Muscle of arm (tissue), 12 donors: ENCODE data around the gene HOXB7. TPM values are rescaled to one million over a fixed set of nuclear protein-coding genes. Genes with fewer than 3 reads are reported as not detected.

Source experiments
- DNase-seq: peaks from one replicate; pipeline ENCODE4 v3.0.0-alpha.2; 2013
- polyA plus RNA-seq, 12 donors: library from polyadenylated mRNA; unstranded; fragments of 120-200 nt; gene quantifications; one replicate each; pipeline ENCODE4 v1.2.1, GENCODE V29; 2013; ENCODE audit not compliant: insufficient read length in 12 of 12

HOXB7 gene
- polyA plus RNA-seq, 12 donors, result 1.5 to 12.5 (median 2.2) TPM; not detected in 1

- no peak for DNase-seq
Observed at GRCh38 chr17:48624544-48625494, 14.0 kb upstream of the HOXB7 start.

DNA sequence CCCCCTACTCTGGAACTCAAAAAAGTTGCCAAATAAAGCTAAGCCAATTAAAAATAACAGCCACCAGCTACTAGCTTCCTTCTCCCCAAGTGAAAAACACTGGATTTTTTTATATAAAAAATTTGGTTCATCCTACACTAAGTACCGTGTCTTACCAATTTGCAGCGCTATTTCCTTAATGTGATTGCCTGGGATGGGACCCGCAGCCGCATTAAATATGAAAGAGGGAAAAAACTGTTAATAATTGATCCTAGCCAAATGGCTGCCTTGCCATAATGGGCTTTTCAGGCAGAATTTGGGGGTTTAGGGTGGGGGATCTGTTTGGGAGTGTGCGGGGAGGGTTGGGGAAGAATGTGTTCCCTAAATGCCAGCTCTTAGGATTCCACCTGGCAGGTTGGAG is 13.3 kb upstream of the HOXB7 start:
- no peak for DNase-seq

DNA sequence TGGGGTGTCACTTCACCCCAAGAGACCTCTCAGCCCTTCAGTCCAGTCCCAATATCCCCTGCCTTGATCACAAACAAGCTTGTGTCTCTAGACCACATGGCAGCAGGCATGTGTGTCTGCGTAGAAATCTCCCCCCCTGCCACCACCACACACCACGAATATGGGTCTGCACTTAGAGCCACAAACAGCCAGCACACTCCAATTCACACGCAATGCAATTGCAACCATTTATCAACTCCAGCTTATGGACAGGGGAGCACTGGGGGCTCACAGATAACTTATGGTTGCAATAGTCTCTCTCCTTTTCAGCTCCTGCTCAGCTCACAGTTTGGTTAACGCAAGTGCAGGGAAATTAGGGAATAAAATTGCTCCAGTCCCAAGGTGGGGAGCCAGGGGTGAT is 12.8 kb upstream of the HOXB7 start:
- no peak for DNase-seq

DNA sequence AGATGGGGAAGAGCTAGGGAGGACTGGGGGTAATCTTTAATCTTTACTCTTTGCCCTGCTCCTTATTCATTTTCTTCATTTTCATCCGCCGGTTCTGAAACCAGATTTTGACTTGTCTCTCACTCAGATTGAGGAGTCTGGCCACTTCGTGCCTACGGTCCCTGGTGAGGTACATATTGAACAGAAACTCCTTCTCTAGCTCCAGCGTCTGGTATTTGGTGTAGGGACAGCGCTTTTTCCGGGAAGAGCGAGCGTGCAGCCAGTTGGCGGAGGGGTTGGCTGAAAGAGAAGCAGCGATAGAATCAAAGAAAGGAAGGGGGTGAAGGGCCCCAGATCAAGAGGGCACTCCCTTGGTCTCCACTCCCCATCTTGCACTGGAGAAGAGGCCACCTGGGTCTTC is 12.0 kb upstream of the HOXB7 start:
- DNase-seq, result no peak

- DNase-seq, result no peak
Observed at GRCh38 chr17:48621410-48622392, 10.9 kb upstream of the HOXB7 start.

DNA sequence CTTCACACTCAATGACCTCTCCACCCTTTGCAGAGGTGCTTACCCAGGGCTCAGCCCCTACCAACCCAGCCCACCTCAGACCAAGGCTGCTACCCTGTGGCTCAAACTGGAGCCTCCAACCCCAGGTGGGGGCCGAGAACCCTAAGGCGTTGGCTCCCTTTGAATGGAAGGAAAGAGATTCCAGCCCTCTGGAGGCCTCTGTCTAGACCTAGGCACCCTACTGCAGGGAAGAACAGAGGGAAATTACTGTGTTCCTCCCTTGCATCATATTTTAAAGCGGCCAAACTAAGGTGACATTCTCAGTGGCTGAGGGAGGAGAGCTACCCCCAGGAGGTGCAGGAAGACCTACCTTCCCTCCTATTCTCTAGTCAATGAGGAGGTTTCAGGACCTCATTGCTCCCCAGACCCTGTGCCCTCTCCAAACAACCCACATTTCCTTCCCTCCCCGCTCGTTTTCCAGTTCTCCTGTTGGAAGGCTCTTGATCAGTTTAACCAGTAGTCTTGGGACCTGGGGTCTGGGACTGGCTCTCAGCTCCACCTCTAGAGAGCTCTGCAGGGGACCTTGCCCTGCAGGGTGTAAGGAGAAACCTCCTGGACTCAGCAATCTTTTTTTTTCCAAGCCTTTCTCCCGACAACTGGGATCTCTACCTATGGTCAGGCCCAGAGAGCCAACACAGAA is 9.8 kb upstream of the HOXB7 start:
- DNase-seq, result no peak

- no peak for DNase-seq
Observed at GRCh38 chr17:48619826-48620449, 9.1 kb upstream of the HOXB7 start.

DNA sequence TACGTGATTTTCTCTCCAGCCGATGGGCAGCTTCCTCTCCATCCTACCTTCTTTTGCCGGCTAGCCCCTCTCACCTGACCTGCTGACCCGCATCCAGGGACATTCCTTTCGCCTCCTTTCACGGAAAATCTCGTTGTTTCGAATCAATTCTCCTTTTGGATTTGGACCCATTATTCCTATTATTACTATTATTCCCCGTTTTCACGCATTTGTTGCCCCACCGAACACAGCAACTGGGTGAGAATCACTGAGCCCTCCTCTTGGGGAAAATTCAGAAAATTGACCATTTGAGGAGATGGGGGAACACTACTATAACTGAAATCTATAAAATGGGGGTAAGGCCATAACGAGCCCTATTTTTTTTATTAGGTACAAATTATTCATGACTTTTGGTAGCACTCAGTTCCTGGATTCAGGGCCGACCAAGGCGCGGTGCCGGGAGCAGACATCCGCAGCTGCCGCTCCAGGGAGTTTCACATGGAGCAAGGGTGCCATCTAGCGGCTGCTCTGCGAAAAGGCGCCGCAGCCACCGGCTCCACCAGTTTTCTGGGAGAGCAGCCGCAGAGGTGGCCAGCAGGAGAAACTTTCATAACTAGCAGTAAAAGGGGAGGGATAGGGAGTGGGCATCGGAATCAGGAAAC is 7.6 kb upstream of the HOXB7 start:
- peak; percentile 88 for DNase-seq

- no peak for DNase-seq
Observed at GRCh38 chr17:48617471-48618255, 6.8 kb upstream of the HOXB7 start.

DNA sequence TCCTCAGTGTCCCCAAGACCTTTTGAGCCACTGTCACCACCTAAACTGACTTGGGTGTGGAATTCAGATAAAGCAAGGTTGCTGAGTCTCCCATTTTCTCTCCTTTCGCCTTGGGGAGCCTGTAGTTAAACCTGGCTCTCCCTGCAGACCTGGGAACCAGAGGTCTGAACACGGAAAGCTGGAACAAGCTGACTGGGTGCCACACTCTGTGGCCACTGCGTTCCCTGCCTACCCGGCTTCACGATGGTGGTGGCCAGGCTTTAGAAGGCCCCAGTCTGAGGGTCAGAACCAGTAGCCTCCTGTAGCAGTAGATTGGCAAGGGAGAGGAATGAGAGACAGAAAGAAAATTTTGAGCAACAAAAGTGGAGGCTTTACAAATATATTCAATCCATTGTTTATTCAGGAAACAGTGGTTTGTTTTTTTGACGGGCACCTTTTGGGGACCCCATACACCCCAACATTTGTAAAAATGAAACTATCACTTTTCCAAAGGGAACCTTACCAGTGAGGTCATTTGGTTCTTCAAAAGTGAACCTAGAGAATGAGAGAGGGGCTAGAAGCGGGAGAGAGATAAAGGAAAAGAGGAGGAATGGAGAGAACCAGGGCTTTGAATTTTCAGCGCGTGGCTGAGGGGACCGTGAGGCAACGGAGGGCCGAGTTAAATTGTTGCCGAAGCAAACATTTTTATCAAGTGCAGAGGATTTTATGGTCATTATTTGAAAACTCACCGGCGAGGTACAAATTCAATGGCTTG is 6.1 kb upstream of the HOXB7 start:
- DNase-seq, result no peak

DNA sequence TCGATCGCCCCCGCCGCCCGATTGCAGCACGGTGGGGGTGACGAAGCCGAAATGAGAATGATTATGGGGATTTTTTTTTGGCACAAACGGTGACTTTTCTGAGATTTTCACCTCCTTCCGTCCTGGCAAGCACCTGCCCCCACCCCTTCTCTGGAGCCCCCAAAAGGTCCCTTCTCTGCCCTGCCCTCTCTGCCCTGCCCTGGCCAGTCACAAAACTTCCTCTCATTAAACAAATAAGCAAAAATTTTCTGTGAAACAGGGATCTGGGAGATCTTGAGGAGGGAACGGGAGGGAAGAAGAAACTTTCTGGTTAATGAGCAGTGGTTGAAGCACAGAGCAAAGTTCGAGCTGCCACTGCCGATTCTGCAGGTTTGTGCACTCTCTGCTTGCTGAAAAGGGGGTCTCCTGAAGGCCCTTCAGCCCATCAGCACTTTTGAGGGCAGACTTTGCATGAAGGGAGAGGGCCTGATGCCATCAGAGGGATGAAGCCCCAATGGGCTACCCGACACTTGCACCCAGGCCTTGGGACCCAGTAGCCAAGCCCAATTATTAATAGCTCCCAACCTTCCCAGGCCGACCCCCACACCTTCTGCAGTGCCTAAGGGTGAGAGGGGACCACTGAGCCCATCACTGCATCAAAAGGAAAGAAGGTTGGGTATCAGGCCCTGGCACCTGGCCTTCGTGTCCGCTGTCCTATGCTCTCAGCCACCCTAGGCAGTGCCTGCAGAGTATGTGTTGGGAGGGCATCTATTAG is 5.3 kb upstream of the HOXB7 start:
- no peak for DNase-seq

GRCh38 chr17:48615047-48615962 is 4.5 kb upstream of the HOXB7 start, which contains the start of gene HOXB8:
HOXB8 (minus strand) TSS chr17:48615292; CDS start chr17:48614704, 588 bp downstream.
- no peak for DNase-seq

GRCh38 chr17:48613862-48614694 is 3.3 kb upstream of the HOXB7 start:
- DNase-seq, result no peak

DNA sequence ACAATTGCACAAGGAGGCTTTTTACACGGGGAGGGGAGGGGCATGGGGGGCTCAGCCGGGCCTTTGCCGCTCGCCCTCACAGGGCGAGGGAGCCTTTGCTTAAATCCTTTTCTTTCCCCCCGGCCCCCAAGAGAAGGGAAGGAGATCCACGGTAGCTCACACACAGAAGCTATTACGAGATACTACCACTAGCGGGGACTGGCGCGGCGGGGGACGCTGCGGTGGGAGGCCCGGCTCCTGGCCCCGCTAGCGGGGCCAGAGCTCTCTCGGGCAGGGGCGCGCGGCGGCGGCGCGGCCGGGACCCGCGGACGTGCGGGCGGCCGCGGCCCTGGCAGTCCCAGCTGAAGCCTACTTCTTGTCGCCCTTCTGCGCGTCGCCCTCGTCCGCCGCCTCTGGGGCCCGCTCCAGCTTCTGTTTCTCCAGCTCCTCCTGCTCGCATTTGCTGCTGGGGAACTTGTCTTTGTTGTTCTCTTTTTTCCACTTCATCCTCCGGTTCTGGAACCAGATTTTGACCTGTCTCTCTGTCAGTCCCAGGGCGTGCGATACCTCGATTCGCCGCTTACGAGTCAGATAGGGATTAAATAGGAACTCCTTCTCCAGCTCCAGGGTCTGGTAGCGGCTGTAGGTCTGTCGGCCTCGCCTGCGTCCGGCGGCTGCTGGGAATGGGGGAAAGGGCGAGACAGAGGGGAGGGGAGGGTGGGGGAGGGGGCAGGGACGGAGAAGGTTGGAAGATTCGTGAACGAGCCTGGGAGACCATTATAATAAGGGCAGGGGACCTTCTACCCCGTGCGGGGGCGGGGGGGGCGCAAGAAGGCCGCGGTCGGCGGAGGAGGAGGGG is 2.3 kb upstream of the HOXB7 start:
- no peak for DNase-seq

GRCh38 chr17:48612456-48612853 is 1.6 kb upstream of the HOXB7 start:
- DNase-seq, result no peak
